GM12875 (cell line): Measurements from ENCODE around the gene IDH3A.

Experiments used
- H3K4me3 ChIP-seq: one replicate; pipeline ENCODE4 v1.5.1; 2011; ENCODE audit warnings: low read depth, low read length, control low read depth
- CTCF ChIP-seq: IDR thresholded peaks from 2 replicates; pipeline ENCODE4 v1.5.1; 2011; ENCODE audit warnings: low read depth, mild to moderate bottlenecking, control low read depth, inconsistent platforms, low read length, moderate library complexity, borderline replicate concordance; ENCODE audit not compliant: insufficient read depth

IDH3A gene

DNA sequence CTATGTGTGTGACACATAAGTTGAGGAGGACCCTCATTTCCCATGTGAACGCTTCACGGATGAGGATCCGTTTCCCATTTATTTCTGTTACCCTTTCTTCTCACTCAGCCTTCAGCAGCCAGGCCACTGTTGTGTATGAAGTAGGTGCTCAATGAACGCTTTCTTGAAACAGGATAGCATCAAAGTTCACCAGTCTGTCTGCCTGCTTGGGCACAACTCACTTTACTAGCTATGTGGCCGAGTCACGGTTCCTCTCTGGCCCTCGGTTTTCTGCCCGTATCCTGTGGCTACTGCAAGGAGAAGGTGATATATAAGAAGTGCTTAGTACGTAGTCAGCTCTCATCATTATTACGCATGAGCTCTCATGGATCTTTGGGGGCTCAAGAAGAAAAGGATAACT, 62.8 kb downstream of the IDH3A start:
- H3K4me3 ChIP-seq: no peak overlapping the region
- TF ChIP-seq CTCF: no peak

DNA sequence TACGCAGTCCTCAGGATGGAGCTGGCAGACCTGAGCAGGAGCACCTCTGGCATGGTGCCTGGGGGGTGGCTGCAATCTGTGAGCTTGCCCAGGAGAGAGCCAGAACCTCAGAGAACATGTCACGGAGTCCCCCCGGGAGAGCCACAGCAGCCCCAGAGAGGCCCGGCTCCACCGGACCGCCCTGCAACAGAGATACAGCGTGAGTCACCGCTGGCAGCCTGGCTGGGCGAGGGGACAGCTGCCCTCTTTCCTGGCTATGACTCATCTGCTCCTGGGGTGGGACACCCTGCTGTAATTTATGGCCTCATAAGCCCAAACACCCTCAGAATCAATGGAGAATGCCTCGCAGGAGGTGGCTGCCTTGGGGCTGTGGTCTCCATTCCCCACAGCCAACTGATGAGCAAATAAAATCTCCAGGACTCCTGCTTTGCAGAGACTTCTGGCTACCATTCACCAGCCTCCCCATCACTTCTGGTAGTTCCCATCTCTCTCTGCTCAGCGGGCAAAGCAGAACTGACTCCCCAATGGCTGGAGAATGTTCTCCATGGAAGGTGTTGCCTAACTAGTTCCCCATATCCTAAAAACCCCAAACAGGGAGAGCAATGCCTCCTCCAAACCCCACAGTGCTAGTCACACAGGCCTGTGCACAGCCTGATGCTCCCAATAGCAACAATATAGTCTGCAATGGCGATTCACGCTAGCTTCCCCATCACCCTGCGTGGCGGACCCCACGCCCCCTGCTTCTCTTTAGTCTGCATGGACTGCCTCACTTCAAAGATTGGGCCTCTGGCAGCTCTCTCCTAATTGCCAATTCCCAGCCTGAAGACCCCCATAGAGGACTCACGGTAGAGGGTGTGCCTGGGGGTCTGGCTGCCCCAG, 63.6 kb downstream of the IDH3A start:
- H3K4me3 ChIP-seq: no peak overlapping the region
- no peak for TF ChIP-seq CTCF

GRCh38 chr15:78213425-78213750, 64.2 kb downstream of the IDH3A start:
- TF ChIP-seq CTCF: no peak
- no peak overlapping the region for H3K4me3 ChIP-seq

GRCh38 chr15:78213956-78214355, 64.8 kb downstream of the IDH3A start:
- TF ChIP-seq CTCF: no peak
- H3K4me3 ChIP-seq: no peak overlapping the region

GRCh38 chr15:78216276-78217104, 67.3 kb downstream of the IDH3A start:
- no peak for TF ChIP-seq CTCF
- H3K4me3 ChIP-seq: no peak overlapping the region

DNA sequence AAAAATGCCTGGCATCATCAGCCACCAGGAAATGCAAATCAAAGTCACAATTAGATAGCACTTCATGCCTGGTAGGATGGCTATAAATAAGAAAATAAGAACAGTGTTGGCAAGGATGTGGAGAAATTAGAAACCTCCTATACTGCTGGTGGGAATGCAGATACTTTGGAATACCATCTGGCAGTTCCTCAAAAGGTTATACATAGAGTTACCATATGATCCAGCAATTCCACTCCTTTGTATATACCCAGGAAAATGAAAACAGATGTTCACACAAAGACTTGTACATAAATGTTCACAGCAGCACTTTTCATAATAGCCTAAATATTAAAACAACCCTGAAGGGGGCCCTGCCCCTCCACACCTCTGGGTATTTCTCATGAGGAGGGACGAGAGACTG, 71.6 kb downstream of the IDH3A start:
- no peak overlapping the region for H3K4me3 ChIP-seq
- no peak for TF ChIP-seq CTCF
